ENCODE results near the gene DDX41. TPM values are rescaled to one million over a fixed set of nuclear protein-coding genes. Genes with fewer than 3 reads are reported as not detected.

The DDX41 gene
- total RNA-seq, 3 donors from 2014 or later: 65.3 to 79.2 (median 79.0) TPM

DNA sequence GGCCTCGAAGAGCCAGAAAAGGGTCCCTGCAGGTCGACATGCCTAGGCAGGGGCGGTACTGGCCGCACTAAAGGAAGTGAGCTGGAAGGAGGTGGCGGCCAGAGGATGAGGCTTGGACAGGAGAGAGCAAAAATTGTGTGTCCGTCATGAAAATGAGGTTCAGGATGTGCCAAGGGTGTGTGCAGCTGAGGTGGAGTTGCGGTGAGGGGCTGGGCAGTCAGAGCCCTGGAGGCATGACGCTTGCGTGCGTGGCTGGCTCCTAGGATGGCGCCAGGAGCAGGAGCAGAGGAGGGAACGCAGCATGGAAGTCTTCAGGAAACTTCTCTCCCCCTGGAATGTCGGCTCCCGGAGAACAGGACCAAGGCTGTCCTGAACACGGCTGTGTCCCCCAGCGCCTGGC is 13.9 kb downstream of the DDX41 start:
- no peak for ATAC-seq
- Histone ChIP-seq H3K9me3 (no peaks in the 10 kb centered on the region), H3K36me3 (ENCODE audit: low read depth) (no peaks in the 10 kb centered on the region), H3K4me3 (no peak overlapping the region), H3K4me1 (ENCODE audit: low read depth) (peaks cover 6% of the 10 kb centered on the region)
- TF ChIP-seq CTCF (IDR thresholded peaks at IDR 0.05): no peak
- intact Hi-C loops (cut with DNase I, micrococcal nuclease): loop anchor here in 1 of 2 donors (5.0 kb wide), 1 partner anchor 111 kb away; no protein-coding TSS in a partner anchor
- DNase-seq: no peak

GRCh38 chr5:177501874-177502678 is 14.7 kb downstream of the DDX41 start:
- no peak for ATAC-seq
- DNase-seq: no peak
- TF ChIP-seq CTCF (IDR thresholded peaks at IDR 0.05): no peak
- H3K4me1 ChIP-seq (ENCODE audit: low read depth): peaks cover 6% of the 10 kb centered on the region
- no peak overlapping the region for H3K4me3 ChIP-seq
- H3K36me3 ChIP-seq (ENCODE audit: low read depth): no peaks in the 10 kb centered on the region
- intact Hi-C loops (cut with DNase I, micrococcal nuclease): loop anchor here in 1 of 2 donors (5.0 kb wide), 1 partner anchor 110 kb away; no protein-coding TSS in a partner anchor
- H3K9me3 ChIP-seq: no peaks in the 10 kb centered on the region

DNA sequence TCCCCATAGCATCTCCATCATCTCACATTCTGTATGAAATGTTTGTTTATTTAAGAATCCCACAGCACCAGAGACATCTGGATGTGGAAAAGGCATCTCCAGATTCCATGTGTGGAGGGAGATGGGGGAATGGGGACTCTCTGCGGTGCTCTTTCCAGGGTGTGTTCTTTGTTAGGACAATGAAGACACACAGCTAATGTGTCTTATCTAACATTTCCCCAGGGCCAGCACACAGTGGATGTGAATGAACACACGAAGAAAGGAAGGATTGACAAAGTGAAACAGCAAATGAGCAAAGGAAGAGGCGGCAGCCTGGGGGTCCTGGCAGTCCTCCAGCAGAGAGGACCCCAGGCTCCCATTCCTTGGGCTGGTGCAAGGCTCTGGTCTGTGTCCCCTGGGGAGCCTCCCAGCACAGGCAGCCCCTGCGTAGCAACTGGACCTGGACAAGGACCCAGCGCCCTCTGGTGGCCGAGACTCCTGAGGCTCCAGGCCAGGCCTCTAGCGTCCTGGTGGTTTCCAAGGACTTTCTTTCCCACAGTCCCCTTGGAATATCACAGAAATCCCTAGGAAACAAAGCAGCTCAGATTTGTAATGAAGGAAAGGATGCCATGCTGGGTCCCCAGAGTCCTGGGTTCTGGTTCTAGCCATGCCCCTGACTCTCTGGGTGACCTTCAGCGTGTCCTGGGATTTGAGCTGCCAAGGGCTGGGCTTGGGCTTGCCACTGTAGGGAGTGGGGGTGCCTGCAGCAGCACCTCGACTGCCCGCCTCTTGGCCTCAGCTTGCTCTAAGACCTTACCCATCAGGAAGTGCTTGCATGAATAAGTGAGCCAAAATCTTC is 15.9 kb downstream of the DDX41 start:
- peaks cover 12% of the 10 kb centered on the region for H3K4me1 ChIP-seq (ENCODE audit: low read depth)
- TF ChIP-seq CTCF (IDR thresholded peaks at IDR 0.05): peak; percentile 83
- DNase-seq (peak; percentile 89 to 97 (median 92)), ATAC-seq (peak; percentile 43)
- H3K36me3 ChIP-seq (ENCODE audit: low read depth): no peaks in the 10 kb centered on the region
- no peak overlapping the region for H3K4me3 ChIP-seq
- intact Hi-C loops (cut with DNase I, micrococcal nuclease): loop anchor here in 1 of 2 donors (5.0 kb wide), 1 partner anchor 109 kb away; no protein-coding TSS in a partner anchor
- H3K9me3 ChIP-seq: no peaks in the 10 kb centered on the region

- Histone ChIP-seq H3K4me1 (ENCODE audit: low read depth) (peaks cover 19% of the 10 kb centered on the region), H3K9me3 (no peaks in the 10 kb centered on the region), H3K36me3 (ENCODE audit: low read depth) (no peaks in the 10 kb centered on the region), H3K4me3 (no peak overlapping the region)
- ATAC-seq: no peak
- no peak for TF ChIP-seq CTCF (IDR thresholded peaks at IDR 0.05)
- DNase-seq: no peak
- intact Hi-C loops (cut with DNase I, micrococcal nuclease): loop anchor here in 1 of 2 donors (5.0 kb wide), 1 partner anchor 108 kb away; no protein-coding TSS in a partner anchor
Observed at GRCh38 chr5:177499842-177500241, 16.9 kb downstream of the DDX41 start.

- peak in 2 of 3 donors; percentile 69 to 75 for DNase-seq
- Histone ChIP-seq H3K9me3 (no peaks in the 10 kb centered on the region), H3K4me3 (peak overlapping the region; percentile 26), H3K4me1 (ENCODE audit: low read depth) (peaks cover 29% of the 10 kb centered on the region), H3K36me3 (ENCODE audit: low read depth) (no peaks in the 10 kb centered on the region)
- TF ChIP-seq CTCF (IDR thresholded peaks at IDR 0.05): no peak
- peak; percentile 18 for ATAC-seq
- intact Hi-C loops (cut with DNase I, micrococcal nuclease): no loop called here
Observed at GRCh38 chr5:177498013-177498787, 18.6 kb downstream of the DDX41 start.
